CD4-positive, alpha-beta T cell treated with Interleukin-12 subunit alpha and Interleukin-12 subunit beta, for 1 hour (primary cell): Measurements from ENCODE around the gene BEST2.

ENCODE experiments used
- DNase-seq: peaks from one replicate; pipeline ENCODE4 v3.0.0-alpha.2; 2020

BEST2 gene

DNA sequence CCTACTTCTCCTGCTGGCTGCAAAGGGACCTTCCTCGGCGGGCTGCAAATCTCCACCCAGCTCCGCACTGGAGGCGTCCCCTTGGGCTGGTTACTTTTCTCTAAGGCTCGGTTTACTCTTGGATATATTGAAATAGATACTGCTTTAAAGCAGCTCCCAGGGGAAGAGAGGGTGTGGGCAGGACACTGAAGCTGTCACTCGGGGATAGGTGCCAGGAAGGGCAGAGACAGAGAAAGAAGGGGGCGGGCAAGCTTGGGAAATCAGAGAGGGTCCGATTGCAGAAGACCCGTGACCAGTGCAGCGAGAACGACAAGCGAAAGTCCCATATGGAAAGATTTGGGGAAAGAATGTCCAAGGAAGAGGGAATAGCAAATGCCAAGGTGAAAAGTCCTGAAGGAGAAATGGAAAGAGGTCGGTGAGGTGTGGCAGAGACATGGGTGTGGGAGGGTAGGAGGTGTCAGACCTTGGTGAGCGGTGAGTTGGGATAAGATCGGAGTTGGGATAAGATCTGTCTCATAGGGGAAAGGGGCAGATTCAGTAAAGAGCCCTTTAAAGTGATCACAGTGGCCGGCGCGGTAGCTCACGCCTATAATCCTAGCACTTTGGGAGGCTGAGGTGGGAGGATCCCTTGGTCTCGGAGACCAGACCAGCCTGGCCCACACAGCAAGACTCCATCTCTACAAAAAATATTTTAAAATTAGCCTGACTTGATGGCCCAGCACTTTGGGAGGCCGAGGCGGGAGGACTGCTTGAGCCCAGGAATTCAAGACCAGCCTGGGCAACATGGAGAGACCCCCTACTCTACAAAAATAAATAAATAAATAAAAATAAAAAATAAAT is 50.9 kb downstream of the BEST2 start:
- no peak for DNase-seq

DNA sequence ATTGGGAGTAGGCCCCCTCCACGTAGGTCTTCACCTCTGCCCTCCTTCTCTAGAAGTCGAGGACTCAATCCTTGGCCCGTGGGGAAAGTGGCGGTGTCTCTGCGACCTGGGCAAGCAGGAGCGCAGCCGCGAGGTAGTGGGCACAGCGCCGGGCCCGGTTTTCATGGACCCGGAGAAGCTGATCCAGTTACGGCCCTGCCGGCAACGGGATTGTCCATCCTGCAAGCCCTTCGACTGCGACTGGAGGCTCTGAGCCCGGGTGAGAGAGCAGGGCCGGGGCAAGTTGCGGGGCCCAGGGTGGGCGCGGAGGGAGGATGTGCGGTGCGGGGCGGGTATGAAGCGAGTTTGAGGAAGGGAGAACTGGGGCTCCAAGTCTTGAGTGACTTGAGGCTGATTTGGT is 52.5 kb downstream of the BEST2 start:
- DNase-seq, result no peak

DNA sequence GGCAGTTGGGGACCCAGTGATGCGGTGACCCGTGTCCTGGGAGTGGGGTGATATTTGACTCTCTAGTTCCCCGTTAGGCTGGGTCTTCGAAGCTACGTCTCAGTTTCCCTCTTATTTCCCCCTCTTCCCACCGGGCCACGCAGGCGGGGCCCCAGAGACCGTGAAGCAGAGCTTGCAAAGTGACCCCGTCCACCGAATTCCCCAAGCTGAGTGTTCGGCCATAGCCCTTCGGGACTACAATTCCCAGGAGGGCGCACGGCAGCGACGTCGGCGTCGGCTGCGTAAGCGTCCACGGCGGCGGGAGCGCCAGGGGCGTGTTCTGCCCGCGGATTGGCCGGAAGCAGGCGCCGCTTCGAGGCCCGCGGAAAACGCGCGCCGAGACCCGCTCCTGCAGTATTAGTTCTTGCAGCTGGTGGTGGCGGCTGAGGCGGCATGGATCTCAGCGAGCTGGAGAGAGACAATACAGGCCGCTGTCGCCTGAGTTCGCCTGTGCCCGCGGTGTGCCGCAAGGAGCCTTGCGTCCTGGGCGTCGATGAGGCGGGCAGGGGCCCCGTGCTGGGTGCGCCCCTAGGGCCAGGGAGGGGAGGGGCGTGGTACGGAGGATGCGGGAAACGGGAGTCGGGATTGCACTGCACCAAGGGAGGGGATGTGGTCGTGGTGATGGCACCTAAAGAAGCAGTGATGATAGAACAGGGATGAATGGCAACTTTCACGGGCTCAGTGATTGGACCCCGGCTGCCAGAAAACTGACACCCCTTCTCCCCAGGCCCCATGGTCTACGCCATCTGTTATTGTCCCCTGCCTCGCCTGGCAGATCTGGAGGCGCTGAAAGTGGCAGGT is 54.9 kb downstream of the BEST2 start, which contains the start of gene RNASEH2A:
RNASEH2A (plus strand) TSS at position 343 of the 840 bp plus-strand sequence; CDS start at position 433, 90 bp downstream.
- peak; percentile 88 for DNase-seq
